Uterus (tissue), 2 donors: ENCODE data around the gene SLC44A2.

Experiments
- CTCF ChIP-seq, 4 experiments: fragments of 200-600 bp in 2 of 4; fragments of 450-650 bp in 2 of 4; sonication (generic) in 2 of 4; IDR thresholded peaks; one replicate each; pipeline ENCODE4 v1.5.1; 2016 to 2019; ENCODE audit warnings: antibody characterized with exemption in 4 of 4, mild to moderate bottlenecking in 2 of 4, moderate library complexity in 1 of 4
- POLR2A ChIP-seq, 2 donors: fragments of 450-650 bp; IDR thresholded peaks; one replicate each; pipeline ENCODE4 v1.6.1; 2016; ENCODE audit warnings: antibody characterized with exemption in 2 of 2, mild to moderate bottlenecking in 1 of 2, moderate library complexity in 1 of 2

- TF ChIP-seq CTCF (IDR thresholded peaks at IDR 0.05) (no peak), POLR2A (IDR thresholded peaks at IDR 0.05) (no peak)
Measured at GRCh38 chr19:10582091-10582490, 43.3 kb upstream of the SLC44A2 start.
